Endothelial cell of umbilical vein (primary cell): ENCODE measurements around the gene NPPB. TPM values are rescaled to one million over a fixed set of nuclear protein-coding genes. Genes with fewer than 3 reads are reported as not detected.

ENCODE experiments used
- BruUV-seq: library from RNA; stranded (reverse); fragments of 400-500 nt; replicated peaks from 2 replicates; lab custom pipeline; 2021; lab: Mats Ljungman, UMichigan
- CTCF ChIA-PET: fragments of 300-600, 350-600 bp; sonication (Branson Sonifier 250); formaldehyde crosslinking; loops from one replicate; lab custom pipeline; 2021; ENCODE audit warnings: antibody characterized with exemption, inconsistent platforms; lab: Charles Lee
- POLR2A ChIA-PET: fragments of 300-600, 350-600 bp; sonication (Branson Sonifier 250); formaldehyde crosslinking; loops from one replicate; lab custom pipeline; 2021; ENCODE audit warnings: antibody characterized with exemption, inconsistent platforms; lab: Charles Lee
- DNase-seq: peaks from one replicate; pipeline ENCODE4 v3.0.0-alpha.2; 2011; ENCODE audit warnings: low read depth, low spot score
- FAIRE-seq: peaks from 2 replicates; lab custom pipeline; 2011; peaks lifted over from hg19 to GRCh38; lab: Jason Lieb, UNC
- H2AFZ ChIP-seq: 2 replicates; pipeline ENCODE4 v1.6.0; 2012; ENCODE audit warnings: low read depth, low read length, control low read depth, inconsistent platforms
- H3K27ac ChIP-seq: 2 replicates; pipeline ENCODE4 v1.5.1; 2011; ENCODE audit warnings: low read depth, mild to moderate bottlenecking, control low read depth, low read length, moderate library complexity; ENCODE audit not compliant: insufficient read depth
- H3K27me3 ChIP-seq, 2 experiments: 2 replicates each; pipeline versions ENCODE4 v1.6.0 to v1.6.1; 2011; ENCODE audit warnings: low read length in 2 of 2, mixed read lengths in 1 of 2; ENCODE audit not compliant: control insufficient read depth in 2 of 2, insufficient read depth in 2 of 2
- H3K36me3 ChIP-seq, 2 experiments: 2 replicates in 1 of 2; 3 replicates in 1 of 2; pipeline ENCODE4 v1.5.1; 2011; ENCODE audit warnings: low read length in 2 of 2, mild to moderate bottlenecking in 1 of 2, moderate library complexity in 1 of 2; ENCODE audit not compliant: control insufficient read depth in 2 of 2, insufficient read depth in 2 of 2; ENCODE audit errors: extremely low read depth in 1 of 2
- H3K4me1 ChIP-seq: 3 replicates; pipeline ENCODE4 v1.5.1; 2011; ENCODE audit warnings: mild to moderate bottlenecking, low read length; ENCODE audit not compliant: control insufficient read depth, insufficient read depth; ENCODE audit errors: extremely low read depth
- H3K4me2 ChIP-seq: 2 replicates; pipeline ENCODE4 v1.6.1; 2011; ENCODE audit warnings: low read length, control low read depth, mixed read lengths; ENCODE audit not compliant: insufficient read depth
- H3K4me3 ChIP-seq, 3 experiments: fragments of 200-600 bp in 1 of 3; sonication (generic), shearing (Covaris generic) in 1 of 3; replicated peaks in 1 of 3; 2 replicates each; pipeline ENCODE4 v1.5.1; 2011 to 2016; ENCODE audit warnings: control low read depth in 3 of 3, low read length in 3 of 3, mild to moderate bottlenecking in 2 of 3, inconsistent platforms in 1 of 3, low read depth in 1 of 3, moderate library complexity in 1 of 3; ENCODE audit not compliant: insufficient read depth in 1 of 3
- H3K79me2 ChIP-seq: 2 replicates; pipeline ENCODE4 v1.6.0; 2012; ENCODE audit warnings: low read length, inconsistent platforms; ENCODE audit not compliant: control insufficient read depth, insufficient read depth
- H3K9ac ChIP-seq: replicated peaks from 2 replicates; pipeline ENCODE3; 2011; ENCODE audit warnings: low read length, control low read depth; ENCODE audit not compliant: insufficient read depth; ENCODE audit errors: extremely low read depth
- H3K9me1 ChIP-seq: replicated peaks from 3 replicates; pipeline ENCODE4 v1.6.0; 2011; ENCODE audit warnings: mild to moderate bottlenecking, low read length; ENCODE audit not compliant: control insufficient read depth, insufficient read depth; ENCODE audit errors: extremely low read depth
- H3K9me3 ChIP-seq: replicated peaks from 2 replicates; pipeline ENCODE4 v1.5.1; 2012; ENCODE audit warnings: low read length, inconsistent platforms; ENCODE audit not compliant: control insufficient read depth, insufficient read depth
- H4K20me1 ChIP-seq: replicated peaks from 2 replicates; pipeline ENCODE3; 2011; ENCODE audit warnings: mild to moderate bottlenecking, low read length; ENCODE audit not compliant: control insufficient read depth, insufficient read depth; ENCODE audit errors: extremely low read depth
- EZH2 ChIP-seq: IDR thresholded peaks from 2 replicates; pipeline ENCODE4 v1.6.1; 2012; ENCODE audit warnings: borderline replicate concordance, low read depth, mild to moderate bottlenecking, moderate library complexity, low read length, inconsistent platforms; ENCODE audit not compliant: severe bottlenecking
- FOS ChIP-seq: IDR thresholded peaks from 2 replicates; pipeline ENCODE4 v1.6.1; 2011; ENCODE audit warnings: mild to moderate bottlenecking, low read length, moderate library complexity, borderline replicate concordance; ENCODE audit not compliant: insufficient read depth
- GATA2 ChIP-seq: IDR thresholded peaks from 2 replicates; pipeline ENCODE4 v1.7.0; 2011; ENCODE audit warnings: low read depth, mild to moderate bottlenecking, moderate library complexity, mixed read lengths, low read length; ENCODE audit not compliant: insufficient read length, insufficient read depth
- JUN ChIP-seq: IDR thresholded peaks from 2 replicates; pipeline ENCODE4 v1.6.1; 2011; ENCODE audit warnings: borderline replicate concordance, low read depth; ENCODE audit not compliant: insufficient read length, insufficient read depth
- MYC ChIP-seq: IDR thresholded peaks from one replicate; pipeline ENCODE4 v1.6.1; 2011; ENCODE audit warnings: mild to moderate bottlenecking, low read depth, low read length
- POLR2A ChIP-seq: IDR thresholded peaks from 2 replicates; pipeline ENCODE4 v1.6.1; 2012; ENCODE audit warnings: low read depth, mild to moderate bottlenecking, control low read depth, low read length
- POLR2AphosphoS5 ChIP-seq: IDR thresholded peaks from 2 replicates; pipeline ENCODE4 v1.6.1; 2012; ENCODE audit warnings: low read depth, mild to moderate bottlenecking, control low read depth, low read length, moderate library complexity; ENCODE audit not compliant: insufficient read depth
- dilution Hi-C: fragments of 300-500 bp; cut with MboI; formaldehyde crosslinking; loops from one replicate; pipeline ENCODE4 v1.15.0; 2019; ENCODE audit warnings: low sequenced_read_pairs; ENCODE audit not compliant: extremely low pct_ligation_motif_present
- intact Hi-C: fragments of 100-400 bp; cut with micrococcal nuclease; formaldehyde crosslinking; loops from one replicate; pipeline ENCODE4 v1.10.0; 2022
- polyA plus RNA-seq, 4 experiments: library from polyadenylated mRNA; depleted of rRNA in 3 of 4; stranded (reverse) in 3 of 4; unstranded in 1 of 4; fragments of >200 nt; gene quantifications; 2 replicates each; pipeline versions ENCODE4 v1.2.1 to v1.2.3, GENCODE V29; 2011 to 2012; ENCODE audit warnings: missing spikeins in 1 of 4
- total RNA-seq: library from RNA; stranded (reverse); gene quantifications from 2 replicates; pipeline ENCODE4 v1.2.3, GENCODE V29; 2021
- TF ChIP-seq, protein P1 (sequence below), 2 donors: IDR thresholded peaks; 1 replicate in 1 of 2; 2 replicates in 1 of 2; pipeline ENCODE4 v1.5.1; 2011; ENCODE audit warnings: low read length in 2 of 2, mild to moderate bottlenecking in 2 of 2, moderate library complexity in 2 of 2, control low read depth in 1 of 2, inconsistent platforms in 1 of 2, low read depth in 1 of 2; ENCODE audit not compliant: insufficient read depth in 1 of 2; ENCODE audit errors: extremely low read depth in 1 of 2
- TF ChIP-seq, protein P2 (sequence below): IDR thresholded peaks from 2 replicates; pipeline ENCODE4 v1.6.1; 2011; ENCODE audit not compliant: insufficient read depth, insufficient read length

The NPPB gene
- total and polyA plus RNA-seq, 2 donors (not counting 3 experiments of a cell fraction or from before 2014, with no cell fraction given) = not detected

DNA sequence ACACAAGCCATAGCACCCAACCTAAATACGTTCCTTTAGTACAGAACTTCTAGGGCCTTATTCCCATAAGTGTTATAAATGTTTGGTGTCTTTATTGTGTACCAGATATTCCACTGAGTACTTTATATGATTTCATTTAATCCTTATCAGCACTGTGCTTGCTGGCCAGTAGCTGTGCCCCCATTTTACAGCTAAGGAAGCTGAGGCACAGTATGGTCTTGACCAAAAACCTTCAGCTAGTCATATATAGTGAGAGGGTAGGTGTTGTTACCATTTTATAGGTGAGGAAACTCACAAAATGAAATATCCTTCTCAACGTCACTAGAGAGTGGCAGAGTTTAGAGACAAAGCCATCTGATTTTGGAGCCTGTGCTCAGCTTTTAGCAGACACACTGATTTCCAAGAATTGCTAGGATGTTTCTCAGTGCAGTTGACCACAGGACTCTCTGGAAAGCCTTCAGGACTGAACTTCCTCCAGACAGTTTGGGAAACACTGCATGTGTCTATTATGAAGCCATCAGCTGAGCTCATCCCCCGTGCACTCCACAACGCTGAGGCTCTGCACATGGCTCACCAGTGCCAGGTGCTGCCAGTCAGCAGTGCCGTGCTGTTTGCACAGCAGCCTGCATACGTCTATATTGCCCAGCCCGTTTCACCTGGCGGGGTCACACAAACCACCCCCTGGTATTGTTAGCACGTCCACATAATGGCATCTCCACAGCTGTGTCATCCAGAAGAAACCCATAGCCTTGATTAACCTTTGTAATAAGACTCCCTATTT, 26.6 kb downstream of the NPPB start:
- Histone ChIP-seq H3K9me3 (no peaks in the 10 kb centered on the region), H3K27ac (no peak overlapping the region), H3K4me3 (no peak overlapping the region), H3K9me1 (no peaks in the 10 kb centered on the region), H3K36me3 (peaks cover 19 to 69% of the 10 kb centered on the region in 2 experiments), H3K9ac (no peak overlapping the region), H3K4me1 (no peaks in the 10 kb centered on the region), H4K20me1 (no peaks in the 10 kb centered on the region), H3K79me2 (no peaks in the 10 kb centered on the region), H2AFZ (no peak overlapping the region), H3K4me2 (no peak overlapping the region), H3K27me3 (no peaks in the 10 kb centered on the region)
- FAIRE-seq (no peak), DNase-seq (no peak)
- TF ChIP-seq POLR2AphosphoS5 (no peak), GATA2 (no peak), POLR2A (no peak), JUN (no peak), MYC (no peak), EZH2 (no peak), FOS (no peak)
- TF ChIP-seq, protein P1, sequence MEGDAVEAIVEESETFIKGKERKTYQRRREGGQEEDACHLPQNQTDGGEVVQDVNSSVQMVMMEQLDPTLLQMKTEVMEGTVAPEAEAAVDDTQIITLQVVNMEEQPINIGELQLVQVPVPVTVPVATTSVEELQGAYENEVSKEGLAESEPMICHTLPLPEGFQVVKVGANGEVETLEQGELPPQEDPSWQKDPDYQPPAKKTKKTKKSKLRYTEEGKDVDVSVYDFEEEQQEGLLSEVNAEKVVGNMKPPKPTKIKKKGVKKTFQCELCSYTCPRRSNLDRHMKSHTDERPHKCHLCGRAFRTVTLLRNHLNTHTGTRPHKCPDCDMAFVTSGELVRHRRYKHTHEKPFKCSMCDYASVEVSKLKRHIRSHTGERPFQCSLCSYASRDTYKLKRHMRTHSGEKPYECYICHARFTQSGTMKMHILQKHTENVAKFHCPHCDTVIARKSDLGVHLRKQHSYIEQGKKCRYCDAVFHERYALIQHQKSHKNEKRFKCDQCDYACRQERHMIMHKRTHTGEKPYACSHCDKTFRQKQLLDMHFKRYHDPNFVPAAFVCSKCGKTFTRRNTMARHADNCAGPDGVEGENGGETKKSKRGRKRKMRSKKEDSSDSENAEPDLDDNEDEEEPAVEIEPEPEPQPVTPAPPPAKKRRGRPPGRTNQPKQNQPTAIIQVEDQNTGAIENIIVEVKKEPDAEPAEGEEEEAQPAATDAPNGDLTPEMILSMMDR (IDR thresholded peaks at IDR 0.05; ENCODE audit: extremely low read depth in 1 of 2, insufficient read depth in 1 of 2, low read depth in 1 of 2, low read length in 2 of 2) = no peak
- TF ChIP-seq, protein P2, sequence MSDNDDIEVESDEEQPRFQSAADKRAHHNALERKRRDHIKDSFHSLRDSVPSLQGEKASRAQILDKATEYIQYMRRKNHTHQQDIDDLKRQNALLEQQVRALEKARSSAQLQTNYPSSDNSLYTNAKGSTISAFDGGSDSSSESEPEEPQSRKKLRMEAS = no peak
- no TSS peak for BruUV-seq
- POLR2A ChIA-PET = no interaction called here
- intact Hi-C loops (no loop called here), dilution Hi-C loops (no loop called here)
- CTCF ChIA-PET = no interaction called here
